MM.1S (cell line): Measurements from ENCODE around the gene NSMF.

Experiments
- CTCF ChIP-seq: fragments of 300-600 bp; sonication (generic); IDR thresholded peaks from 2 replicates; pipeline ENCODE4 v1.5.1; 2016; ENCODE audit warnings: antibody characterized with exemption, low read length, mixed read lengths
- EZH2 ChIP-seq: fragments of 300-600 bp; sonication (generic); optimal IDR thresholded peaks from 2 replicates; pipeline ENCODE3; 2017; ENCODE audit warnings: low read depth, mild to moderate bottlenecking, antibody characterized with exemption, low read length, mixed read lengths

GRCh38 chr9:137480686-137481683, 21.9 kb upstream of the NSMF start:
- no peak for TF ChIP-seq CTCF
- TF ChIP-seq EZH2, result no peak
